K562 (cell line): ENCODE data around the gene BEST1.

ENCODE experiments used
- HDAC6 ChIP-seq: IDR thresholded peaks from 2 replicates; pipeline ENCODE4 v1.6.1; 2012; ENCODE audit warnings: low read depth, mild to moderate bottlenecking, control low read depth, inconsistent platforms, low read length, moderate library complexity
- KDM1A ChIP-seq, 2 experiments: fragments of 450-650 bp; IDR thresholded peaks; 2 replicates each; pipeline ENCODE4 v1.6.1; 2016; ENCODE audit warnings: mild to moderate bottlenecking in 2 of 2
- POLR2A ChIP-seq: fragments of 450-650 bp; conservative IDR thresholded peaks from 2 replicates; pipeline ENCODE4 v1.6.1; 2016
- YY1 ChIP-seq, 3 experiments: IDR thresholded peaks; 2 replicates each; pipeline ENCODE4 v1.6.1; 2011; ENCODE audit warnings: low read length in 2 of 3, mild to moderate bottlenecking in 2 of 3, moderate library complexity in 2 of 3, borderline replicate concordance in 1 of 3, control low read depth in 1 of 3, low read depth in 1 of 3; ENCODE audit not compliant: insufficient read depth in 3 of 3, insufficient replicate concordance in 2 of 3, control insufficient read depth in 1 of 3, insufficient read length in 1 of 3; ENCODE audit errors: extremely low read depth in 1 of 3
- ZNF274 ChIP-seq: IDR thresholded peaks from 2 replicates; pipeline ENCODE4 v1.6.1; 2011; ENCODE audit warnings: low read depth, mild to moderate bottlenecking, low read length, moderate library complexity, borderline replicate concordance
- TF ChIP-seq, protein P1 (sequence below), 3 experiments: IDR thresholded peaks in 2 of 3; conservative IDR thresholded peaks in 1 of 3; 2 replicates each; pipeline ENCODE4 v1.5.1; 2011 to 2012; ENCODE audit warnings: low read length in 3 of 3, mild to moderate bottlenecking in 3 of 3, control low read depth in 2 of 3, improper control_type of control experiment in 1 of 3, inconsistent platforms in 1 of 3, low read depth in 1 of 3, mixed read lengths in 1 of 3, moderate library complexity in 1 of 3; ENCODE audit not compliant: insufficient read depth in 2 of 3

DNA sequence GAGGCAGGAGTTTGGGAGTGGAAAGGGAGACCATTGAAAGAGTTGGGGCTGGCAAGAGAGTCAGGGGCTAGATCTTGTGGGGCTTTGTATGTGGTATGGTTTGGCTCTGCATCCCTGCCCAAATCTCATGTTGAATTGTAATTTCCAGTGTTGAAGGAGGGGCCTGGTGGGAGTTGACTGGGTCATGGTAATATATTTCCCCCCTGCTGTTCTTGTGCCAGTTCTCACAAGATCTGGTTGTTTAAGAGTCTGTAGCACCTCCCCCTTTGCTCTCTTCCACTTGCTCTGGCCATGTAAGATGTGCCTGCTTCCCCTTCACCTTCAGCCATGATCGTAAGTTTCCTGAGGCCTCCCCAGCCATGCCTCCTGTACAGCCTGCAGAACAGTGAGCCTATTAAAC, 22.6 kb upstream of the BEST1 start:
- TF ChIP-seq ZNF274 (no peak), KDM1A (IDR thresholded peaks at IDR 0.05) (no peak), POLR2A (no peak), HDAC6 (no peak), YY1 (IDR thresholded peaks at IDR 0.05; ENCODE audit: borderline replicate concordance in 1 of 3, control insufficient read depth in 1 of 3, extremely low read depth in 1 of 3, insufficient read depth in 3 of 3, insufficient read length in 1 of 3, insufficient replicate concordance in 2 of 3, low read depth in 1 of 3, low read length in 2 of 3) (no peak)
- TF ChIP-seq, protein P1, sequence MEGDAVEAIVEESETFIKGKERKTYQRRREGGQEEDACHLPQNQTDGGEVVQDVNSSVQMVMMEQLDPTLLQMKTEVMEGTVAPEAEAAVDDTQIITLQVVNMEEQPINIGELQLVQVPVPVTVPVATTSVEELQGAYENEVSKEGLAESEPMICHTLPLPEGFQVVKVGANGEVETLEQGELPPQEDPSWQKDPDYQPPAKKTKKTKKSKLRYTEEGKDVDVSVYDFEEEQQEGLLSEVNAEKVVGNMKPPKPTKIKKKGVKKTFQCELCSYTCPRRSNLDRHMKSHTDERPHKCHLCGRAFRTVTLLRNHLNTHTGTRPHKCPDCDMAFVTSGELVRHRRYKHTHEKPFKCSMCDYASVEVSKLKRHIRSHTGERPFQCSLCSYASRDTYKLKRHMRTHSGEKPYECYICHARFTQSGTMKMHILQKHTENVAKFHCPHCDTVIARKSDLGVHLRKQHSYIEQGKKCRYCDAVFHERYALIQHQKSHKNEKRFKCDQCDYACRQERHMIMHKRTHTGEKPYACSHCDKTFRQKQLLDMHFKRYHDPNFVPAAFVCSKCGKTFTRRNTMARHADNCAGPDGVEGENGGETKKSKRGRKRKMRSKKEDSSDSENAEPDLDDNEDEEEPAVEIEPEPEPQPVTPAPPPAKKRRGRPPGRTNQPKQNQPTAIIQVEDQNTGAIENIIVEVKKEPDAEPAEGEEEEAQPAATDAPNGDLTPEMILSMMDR (IDR thresholded peaks at IDR 0.05 in 2 of 3, conservative IDR thresholded peaks at IDR 0.05 in 1 of 3; ENCODE audit: insufficient read depth in 2 of 3, low read depth in 1 of 3, low read length in 3 of 3) = no peak
